Inflammatory macrophage treated with lipopolysaccharide for 4 hours (primary cell): Measurements from ENCODE around the gene XAB2.

Experiments
- DNase-seq: peaks from one replicate; pipeline ENCODE4 v3.0.0-alpha.2; 2020

XAB2 gene

DNA sequence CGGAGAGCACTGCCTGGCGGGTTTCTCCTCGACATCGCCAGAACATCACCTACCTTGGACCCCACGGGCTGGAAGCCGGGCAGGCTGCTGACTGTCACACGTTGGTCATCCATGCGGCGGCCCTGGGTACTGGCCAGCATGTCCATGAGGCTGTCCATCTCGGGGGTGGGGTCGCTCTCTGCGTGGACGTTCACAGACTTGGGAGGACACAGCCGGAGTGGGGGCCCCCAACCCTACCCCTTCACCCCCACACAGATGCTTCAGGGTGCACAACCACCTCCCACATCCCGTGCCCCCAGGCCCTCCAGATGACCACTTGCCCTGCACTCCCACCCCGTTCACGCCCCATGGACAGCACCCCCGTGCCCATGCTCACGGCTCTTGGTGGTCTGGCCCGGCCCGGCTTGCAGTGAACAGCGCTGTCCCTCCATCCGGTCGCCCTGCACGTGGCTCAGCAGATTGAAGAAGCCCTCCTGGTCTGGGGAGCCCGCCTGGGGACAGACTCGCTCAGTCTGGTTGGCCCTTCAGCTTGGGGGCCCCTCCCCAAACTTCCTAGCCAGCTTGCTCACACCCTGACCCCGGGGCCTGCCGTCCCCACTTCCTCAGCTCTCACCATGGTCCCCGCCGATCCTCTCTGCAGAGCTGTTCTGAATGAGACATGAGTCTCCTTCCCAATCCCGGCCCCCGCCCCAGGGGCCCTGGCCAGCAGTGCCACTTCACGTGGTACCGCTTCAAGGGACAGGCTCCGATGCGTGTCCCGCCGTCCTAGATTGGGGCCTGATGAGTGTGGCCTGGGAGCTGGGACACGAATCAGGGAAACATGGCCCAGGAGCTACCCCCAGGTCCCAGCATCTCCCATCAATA lies 3.2 kb upstream of the XAB2 start:
- no peak for DNase-seq

DNA sequence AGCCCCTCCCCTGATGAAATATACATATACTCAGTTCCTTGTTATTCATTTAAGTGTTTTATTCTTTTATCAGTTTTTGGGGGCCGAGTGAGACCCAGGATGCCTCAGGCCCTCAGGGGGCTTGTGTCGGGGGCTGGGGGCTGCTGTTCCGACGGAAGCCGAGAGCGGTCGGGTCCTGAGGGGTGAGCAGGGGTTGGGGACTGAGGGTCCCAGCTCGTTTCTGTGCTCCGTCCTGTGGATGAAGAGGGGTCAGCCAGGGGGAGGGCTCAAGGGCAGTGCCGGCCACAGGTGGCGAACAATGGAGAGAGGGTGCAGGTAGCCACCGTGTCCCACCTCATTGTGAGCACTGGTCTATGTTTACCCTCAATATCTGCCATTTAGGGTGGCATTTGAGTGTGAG lies 2.2 kb upstream of the XAB2 start:
- DNase-seq = no peak

DNA sequence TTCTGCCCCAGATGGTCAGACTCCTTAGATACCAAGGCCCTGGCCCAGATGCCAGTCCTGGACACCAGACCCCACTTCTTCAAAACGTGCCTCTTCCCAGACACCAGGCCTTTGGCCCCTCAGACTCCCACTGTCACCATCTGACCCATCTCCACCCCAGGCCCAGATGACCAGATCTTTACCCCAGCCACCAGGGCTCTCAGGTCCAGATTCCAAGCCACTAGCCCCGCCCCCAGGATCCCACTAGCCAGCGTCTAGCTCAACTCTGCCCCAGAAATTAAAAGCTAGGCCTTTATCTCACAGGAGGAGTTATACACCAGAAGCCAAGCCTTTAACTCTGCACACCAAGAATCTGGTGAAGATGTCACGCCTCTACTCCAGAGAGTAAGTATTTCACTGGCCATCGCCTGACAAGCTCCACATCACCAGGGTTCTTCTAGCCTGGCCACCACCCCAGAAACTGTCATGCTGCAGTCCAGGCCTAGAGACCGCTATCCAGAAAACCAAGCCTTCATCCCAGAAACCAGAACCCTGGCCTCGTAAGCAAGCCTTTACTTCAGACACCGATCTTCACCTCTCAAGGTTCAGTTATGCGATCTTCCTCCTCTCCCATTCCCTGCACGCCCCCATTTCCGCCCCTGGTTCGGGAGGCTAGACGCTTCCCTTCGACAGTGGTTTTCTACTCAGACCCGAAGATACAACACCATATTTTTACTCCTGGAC lies 595 bp downstream of the XAB2 start:
- DNase-seq = no peak

DNA sequence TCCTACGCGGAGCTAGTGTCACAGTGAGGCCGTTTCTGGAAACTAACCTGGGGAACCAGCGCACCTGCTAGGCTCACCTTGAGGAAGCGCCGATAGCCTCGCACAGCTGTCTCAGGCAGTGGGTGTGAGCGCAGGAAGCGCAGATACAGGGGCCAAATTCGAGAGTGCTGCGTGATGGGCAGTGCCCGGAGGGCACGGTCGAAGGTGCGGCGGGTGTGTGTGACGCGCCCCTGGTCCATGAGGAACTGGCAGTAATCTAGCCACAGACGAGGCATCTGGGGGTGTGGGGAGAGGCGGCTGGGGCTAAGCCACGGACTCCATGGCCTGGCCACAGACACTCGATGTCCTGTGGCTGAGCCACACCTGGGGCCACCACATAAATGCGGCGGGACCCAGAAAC lies 2.2 kb downstream of the XAB2 start:
- DNase-seq = no peak

DNA sequence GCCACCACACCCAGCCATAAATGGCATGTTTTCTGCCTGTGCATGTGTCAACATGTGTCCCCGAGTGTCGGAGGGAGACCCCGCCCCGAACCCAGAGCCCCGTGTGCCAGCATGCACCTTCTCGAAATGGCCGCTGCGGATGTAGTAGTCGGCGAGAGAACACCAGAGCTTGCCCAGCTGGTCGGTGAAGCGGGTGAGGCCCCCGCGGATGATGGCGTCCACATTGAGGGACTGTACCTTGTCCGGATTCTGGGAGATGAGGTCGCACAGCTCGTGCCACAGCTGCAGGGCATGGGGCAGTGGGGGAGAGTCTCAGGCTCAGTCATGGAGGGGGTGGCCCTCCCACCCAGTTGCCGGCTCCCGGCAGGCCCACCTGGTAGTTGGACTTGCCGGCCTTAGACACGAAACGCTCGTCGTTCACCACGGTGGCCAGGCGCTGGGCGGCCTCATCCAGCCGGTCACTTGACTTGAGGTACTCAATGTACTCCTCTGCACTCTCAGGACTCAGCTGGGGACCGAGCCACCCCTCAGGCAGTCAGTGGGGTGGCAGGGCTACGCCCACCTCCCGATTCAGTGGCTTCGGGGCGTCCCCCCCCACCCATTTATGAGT lies 3.5 kb downstream of the XAB2 start:
- no peak for DNase-seq

DNA sequence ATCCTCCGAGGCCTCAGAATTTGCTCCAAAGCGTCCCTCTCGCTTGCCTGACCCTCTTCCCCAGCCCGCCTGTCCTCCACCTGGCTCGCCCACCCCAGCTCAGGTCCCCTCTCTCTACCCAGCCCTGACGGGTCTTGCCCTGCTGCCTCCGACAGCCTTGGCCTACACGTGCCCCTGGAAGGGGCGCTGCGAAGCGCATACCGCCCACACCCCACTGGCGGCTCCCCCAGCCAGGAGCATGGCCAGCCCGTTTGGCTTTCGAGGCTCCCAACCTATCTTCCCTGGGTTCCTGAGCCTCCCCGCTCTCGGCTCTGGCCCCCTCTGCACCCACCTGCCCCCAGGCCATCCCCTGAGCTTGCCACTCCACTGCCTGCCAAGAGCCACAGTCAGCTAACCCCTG lies 4.5 kb downstream of the XAB2 start:
- DNase-seq = no peak

DNA sequence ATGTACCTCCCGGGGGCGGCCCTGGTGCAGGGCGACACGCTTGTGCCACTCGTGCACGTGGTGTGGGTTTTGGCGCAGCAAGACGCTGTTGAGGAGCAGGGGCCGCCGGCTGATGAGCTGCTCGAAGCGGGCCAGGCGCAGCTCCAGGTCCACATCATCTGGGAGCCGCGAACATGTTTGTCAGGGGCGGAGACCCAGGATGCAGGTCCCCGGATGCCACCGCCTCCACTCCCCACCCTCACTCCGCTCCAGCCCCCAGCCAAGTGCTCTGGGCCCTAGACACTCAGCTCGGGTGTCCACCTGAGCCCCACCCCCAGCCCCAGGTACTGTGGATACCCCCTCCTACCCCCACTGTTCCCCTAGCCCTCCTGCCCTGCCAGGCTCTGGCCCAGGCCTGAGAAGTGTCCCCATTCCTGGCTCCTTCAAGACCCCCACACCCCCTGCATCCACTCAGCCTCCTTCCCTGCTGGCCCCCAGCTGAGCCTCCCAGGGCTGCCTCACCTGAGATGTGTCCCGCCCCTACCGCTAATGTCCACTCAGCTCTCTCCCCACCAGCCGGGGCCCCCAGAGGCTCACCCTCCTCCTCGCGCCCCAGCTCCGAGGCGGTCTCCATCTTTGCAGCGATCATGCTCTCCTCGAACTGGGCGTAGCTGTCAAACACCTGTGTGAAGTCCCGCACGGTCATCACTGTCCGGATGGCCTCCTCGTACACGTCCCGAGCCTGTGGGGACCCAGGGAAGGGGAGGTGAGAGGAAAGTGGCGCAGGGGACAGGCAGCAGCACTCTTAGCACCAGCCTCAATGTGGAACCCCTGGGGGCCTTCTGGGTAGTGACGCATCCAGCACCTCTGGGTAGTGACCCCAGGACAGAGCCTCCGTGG lies 5.4 kb downstream of the XAB2 start:
- DNase-seq = no peak

DNA sequence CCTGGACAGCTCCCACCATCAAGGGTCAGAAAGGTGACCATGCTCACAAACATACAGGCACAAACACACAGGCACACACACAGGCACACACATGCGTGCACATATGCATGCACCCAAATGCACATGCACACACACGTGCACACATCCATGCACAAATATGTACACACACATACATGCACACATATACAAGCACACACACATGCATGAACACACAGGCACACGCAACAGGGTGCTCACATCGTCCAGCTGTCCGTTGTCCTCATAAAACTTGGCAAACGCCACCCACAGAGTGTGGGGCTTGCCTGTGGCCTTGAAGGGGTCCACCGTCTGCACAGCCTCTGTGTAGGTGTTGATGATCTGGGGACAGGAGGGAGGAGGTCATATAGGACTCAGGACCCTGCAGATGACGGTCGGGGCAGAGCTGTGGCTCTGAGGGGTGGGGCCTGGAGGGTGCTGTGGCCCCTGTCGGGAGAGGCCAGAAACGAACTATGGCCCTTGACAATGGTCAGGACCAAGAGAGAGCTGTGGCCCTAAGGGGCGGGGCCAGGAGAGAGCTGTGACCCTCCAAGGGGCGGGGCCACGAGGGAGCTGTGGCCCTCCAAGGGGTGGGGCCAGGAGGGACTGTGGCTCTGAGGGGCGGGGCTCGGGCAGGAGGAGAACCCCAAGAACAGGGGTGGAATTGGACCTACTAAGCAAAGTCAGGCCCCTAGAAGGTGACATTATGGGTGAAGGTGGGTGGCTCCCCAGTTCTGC lies 6.2 kb downstream of the XAB2 start:
- peak; percentile 7 for DNase-seq

DNA sequence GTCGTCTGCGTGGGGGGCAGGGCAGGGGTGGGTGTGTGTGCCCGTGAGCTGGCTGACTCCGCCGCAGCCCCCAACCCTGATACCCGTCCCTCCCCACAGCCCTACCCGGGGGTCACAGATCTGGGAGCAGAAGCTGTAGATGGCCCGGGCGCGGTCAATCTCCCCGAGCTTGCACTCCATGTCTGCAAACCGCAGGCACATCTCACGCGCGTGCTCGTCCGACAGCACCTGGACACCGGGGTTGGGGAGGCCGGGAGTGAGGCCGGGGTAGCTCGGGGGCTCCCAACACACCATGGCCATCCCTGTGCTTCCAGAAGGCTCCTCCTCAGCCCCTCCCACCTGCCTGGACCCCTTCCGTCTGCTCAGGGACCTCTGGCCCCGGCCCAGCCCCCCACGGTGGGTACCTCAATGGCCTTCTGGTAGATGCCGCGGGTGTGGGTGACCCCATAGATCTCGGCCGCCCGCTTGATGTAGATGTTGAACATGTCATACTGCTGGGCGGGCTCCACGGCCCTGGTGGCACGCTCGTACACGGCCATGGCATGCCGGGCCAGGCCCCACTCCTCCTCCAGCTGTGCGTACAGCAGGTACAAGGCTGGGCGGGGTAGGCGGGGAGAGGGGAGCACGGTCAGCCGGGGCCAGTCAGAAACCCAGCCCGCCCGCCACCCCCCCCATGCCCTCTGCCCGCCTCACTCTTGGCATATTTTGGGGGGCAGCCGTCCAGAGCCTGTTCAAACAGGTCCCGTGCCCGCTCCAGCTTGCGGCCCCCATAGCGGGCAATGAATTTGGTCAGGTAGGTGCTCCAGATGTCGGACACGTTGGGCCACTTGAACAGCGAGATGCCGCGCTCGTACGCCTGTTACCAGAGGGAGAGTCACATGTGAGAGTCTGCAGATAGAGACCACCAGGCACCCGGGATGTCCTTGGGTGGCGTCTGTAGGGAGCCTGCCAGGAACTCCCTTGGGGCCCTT lies 8.6 kb downstream of the XAB2 start:
- DNase-seq = no peak

DNA sequence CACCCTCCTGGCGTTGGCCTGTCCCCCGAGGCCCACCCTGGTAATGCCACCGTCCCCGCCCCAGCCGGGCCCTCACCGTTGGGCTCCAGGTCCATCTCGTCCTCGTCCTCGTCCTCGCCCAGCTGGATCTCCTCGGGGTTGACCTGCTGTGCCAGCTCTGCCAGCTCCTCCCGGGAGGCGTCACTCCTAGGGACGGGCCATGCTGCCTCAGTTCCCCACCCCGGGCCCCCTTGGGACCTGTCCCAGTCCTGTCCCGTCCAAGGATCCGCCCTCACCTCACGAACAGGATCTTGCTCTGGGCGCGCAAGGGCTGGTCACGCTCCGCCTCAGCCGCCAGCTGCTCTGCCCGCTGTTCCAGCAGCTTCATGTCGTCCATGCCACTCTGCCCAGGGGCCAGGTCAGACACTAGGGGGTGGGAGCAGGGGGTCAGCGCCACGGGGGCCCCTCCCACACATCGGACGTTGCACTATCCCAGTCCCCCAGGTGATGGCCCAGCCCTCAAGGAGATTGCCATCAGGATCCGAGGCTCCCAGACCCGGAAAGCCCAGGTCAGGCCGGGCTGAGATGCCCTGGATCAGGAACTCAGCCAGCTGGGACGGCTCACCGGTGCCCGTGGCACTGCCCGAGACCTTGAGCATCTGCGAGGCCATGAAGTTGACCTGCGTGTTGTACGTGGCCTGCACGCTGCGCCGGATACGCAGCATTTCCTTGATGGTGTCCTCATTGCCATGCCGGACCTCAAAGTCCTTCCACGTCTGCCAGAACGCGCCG lies 9.5 kb downstream of the XAB2 start:
- no peak for DNase-seq

DNA sequence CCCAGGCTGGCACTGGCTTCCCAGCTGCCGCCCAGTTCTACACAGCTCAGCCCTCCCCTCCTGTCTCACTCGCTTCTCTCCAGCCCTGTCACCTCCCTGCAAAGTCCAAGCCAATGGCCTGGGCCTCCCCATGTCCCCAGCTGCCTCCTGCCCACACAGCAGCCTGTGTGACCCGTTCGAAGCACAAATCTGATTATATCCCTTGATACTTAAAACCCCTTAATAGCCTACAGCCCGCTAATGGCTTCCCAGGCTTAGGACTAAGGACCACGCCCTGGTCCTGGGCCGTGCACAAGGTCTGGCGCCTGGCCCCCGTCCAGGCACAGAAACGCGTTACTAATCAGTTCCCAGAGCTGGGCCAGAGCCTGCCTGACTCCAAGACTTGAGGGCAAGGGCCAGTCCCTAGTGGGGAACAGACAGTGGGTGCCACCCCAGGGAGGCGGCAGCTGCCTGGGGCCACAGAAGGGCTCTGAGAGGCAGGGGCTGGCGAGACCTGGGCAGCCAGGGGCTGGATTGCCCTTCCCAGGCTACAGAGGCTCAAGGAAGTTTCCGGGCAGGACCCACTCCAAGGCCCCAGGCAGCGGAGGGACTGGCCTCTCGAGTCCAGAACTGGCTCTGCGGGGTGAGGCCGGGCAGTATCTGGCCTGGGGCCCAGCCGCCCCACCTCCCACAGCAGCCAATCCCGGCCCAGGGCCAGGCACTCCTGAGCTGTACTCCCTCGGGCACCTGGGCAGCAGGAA lies 10.4 kb downstream of the XAB2 start:
- DNase-seq = no peak

DNA sequence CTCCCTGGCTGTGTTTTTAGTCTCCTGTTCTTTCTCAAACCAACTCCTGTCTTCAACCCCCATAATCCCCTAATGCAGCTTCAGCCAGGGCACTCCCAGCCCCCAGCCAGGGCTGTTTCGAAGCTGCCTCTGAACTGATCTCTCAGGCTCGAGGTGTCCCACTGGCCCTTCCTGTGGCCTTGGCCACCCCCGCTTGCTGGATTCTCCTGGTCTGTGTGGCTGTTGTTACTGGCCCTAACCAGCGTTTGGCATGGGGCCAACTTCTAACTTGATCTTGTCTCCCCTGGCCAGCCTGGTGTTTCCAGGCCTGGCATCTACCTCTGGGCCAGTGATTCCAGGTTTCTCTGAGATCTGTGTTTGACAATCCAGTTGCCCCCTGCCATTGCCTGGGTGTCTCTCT lies 11.0 kb downstream of the XAB2 start:
- DNase-seq = no peak

DNA sequence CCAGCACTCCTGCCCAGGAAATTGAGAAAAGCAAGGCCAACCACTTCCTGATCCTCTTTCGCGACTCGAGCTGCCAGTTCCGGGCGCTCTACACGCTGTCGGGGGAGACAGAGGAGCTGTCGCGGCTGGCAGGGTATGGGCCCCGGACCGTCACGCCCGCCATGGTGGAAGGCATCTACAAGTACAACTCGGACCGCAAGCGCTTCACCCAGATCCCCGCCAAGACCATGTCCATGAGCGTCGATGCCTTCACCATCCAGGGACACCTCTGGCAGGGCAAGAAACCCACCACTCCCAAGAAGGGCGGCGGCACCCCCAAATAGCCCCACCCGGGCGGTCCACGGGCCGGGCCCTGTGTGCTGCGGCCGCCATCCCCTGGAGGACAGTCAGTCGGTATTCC lies 11.6 kb downstream of the XAB2 start:
- no peak for DNase-seq

DNA sequence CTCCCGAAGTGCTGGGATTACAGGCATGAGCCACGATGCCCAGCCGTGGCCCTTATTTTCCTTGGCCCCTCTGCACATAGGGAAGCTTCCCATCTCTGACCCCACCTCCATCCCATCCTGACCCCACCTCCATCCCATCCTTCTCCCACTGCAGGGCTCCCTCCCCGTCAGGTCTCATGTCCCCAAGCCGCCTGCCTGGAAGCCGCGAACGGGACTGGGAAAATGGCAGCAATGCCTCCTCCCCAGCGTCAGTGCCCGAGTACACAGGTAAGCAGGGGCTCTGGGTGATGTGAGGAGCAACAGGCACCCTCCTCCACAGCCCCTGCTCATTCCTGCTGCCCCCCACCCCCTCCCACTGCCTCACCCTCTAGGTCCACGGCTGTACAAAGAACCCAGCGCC lies 12.2 kb downstream of the XAB2 start:
- no peak for DNase-seq

DNA sequence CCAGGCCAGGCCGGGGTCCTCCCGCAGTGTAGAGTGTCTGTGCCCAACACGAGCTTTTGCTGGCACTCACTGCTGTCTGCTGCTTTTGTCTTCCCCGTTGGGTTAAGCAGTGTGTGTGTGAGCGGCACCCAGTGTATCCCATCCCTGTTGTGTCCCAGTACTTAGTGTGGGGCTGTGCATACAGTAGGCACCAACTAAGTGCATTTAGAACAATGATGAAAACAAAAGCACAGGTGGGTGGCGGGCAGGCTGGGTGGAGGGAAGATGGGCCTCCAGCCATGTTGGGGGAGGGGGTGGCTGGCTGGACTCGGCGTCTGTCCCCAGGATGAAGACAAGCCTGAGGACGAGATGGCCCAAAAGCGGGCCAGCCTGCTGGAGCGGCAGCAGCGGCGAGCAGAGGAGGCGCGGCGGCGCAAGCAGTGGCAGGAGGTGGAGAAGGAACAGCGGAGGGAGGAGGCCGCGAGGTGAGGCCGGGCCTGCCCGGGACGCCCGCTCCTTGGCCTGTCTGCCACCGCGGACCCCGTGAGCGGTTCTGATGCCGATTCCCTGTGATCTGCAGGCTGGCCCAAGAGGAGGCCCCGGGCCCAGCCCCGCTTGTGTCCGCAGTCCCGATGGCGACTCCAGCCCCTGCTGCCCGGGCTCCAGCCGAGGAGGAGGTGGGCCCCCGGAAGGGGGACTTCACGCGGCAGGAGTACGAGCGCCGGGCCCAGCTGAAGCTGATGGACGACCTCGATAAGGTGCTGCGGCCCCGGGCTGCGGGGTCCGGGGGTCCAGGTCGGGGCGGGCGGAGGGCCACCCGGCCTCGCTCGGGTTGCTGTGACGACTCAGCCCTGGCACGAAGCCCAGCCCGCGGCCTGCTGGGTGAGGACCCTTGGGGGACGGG lies 14.2 kb downstream of the XAB2 start:
- no peak for DNase-seq

DNA sequence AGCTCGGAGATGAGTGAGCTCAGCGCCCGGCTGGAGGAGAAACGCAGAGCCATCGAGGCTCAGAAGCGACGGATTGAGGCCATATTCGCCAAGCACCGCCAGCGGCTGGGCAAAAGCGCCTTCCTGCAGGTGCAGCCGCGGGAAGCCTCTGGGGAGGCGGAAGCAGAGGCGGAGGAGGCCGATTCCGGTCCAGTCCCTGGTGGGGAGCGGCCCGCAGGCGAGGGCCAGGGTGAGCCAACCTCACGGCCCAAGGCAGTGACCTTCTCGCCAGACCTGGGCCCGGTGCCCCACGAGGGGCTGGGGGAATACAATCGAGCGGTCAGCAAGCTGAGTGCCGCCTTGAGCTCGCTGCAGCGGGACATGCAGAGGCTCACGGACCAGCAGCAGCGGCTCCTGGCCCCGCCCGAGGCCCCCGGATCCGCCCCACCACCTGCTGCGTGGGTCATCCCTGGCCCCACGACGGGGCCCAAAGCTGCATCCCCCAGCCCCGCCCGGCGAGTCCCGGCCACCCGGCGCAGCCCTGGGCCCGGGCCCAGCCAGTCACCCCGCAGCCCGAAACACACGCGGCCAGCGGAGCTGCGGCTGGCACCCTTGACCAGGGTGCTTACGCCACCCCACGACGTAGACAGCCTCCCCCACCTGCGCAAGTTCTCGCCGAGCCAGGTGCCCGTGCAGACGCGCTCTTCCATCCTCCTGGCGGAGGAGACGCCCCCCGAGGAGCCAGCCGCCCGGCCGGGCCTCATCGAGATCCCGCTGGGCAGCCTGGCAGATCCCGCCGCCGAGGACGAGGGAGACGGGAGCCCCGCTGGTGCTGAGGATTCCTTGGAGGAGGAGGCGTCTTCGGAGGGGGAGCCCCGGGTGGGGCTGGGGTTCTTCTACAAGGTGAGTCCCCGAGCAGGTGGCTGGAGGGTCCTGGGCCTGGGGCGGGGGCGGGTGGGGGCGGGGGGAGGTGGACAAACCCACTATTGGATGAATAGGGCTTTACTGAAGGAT lies 16.8 kb downstream of the XAB2 start:
- no peak for DNase-seq
